Measurements from ENCODE around the gene ABI3. TPM values are rescaled to one million over a fixed set of nuclear protein-coding genes. Genes with fewer than 3 reads are reported as not detected.

Gene ABI3
- total and polyA plus RNA-seq, 4 donors, result 4.7 to 8.8 (median 5.5) TPM

DNA sequence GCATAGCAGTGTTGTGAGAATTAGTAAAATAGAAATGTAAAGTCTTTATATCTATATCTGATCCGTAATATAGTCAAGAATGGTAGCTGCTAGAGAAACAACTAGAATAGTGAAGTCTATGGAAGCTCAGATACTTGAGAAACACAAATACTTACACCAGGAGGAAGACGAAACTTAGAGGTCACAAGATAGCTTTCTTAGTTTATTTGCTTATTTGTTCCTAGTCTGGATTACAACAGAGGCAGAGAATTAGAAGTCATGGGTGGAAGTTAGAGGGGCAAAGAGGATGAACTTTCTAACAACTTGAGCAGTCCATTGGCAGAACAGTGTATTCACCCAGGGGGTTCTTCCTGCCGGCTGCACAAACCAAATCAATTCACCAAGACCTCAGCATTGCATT lies 14.0 kb upstream of the ABI3 start:
- DNase-seq (ENCODE audit: low spot score), result no peak
- Histone ChIP-seq H3K4me1 (ENCODE audit: control insufficient read depth in 4 of 4, insufficient read depth in 4 of 4, low read length in 3 of 4) (peaks cover 0 to 14% (median 4%) of the 10 kb centered on the region in 4 donors), H3K27ac (ENCODE audit: low read depth in 1 of 2, low read length in 2 of 2) (no peak overlapping the region), H3K9ac (ENCODE audit: low read depth in 1 of 2, low read length in 2 of 2) (no peak overlapping the region), H3K4me3 (ENCODE audit: low read depth in 1 of 3, low read length in 3 of 3) (no peak overlapping the region), H3K9me3 (ENCODE audit: control insufficient read depth in 4 of 4, low read length in 3 of 4) (no peaks in the 10 kb centered on the region), H3K36me3 (ENCODE audit: control insufficient read depth in 4 of 4, insufficient read depth in 3 of 4, low read depth in 1 of 4, low read length in 3 of 4) (no peaks in the 10 kb centered on the region), H3K27me3 (ENCODE audit: control insufficient read depth in 4 of 4, insufficient read depth in 4 of 4, low read length in 3 of 4) (no peaks in the 10 kb centered on the region)
- 87% methylated on average over 3 of the region's 3 CpGs for WGBS
- TF ChIP-seq, protein P1, sequence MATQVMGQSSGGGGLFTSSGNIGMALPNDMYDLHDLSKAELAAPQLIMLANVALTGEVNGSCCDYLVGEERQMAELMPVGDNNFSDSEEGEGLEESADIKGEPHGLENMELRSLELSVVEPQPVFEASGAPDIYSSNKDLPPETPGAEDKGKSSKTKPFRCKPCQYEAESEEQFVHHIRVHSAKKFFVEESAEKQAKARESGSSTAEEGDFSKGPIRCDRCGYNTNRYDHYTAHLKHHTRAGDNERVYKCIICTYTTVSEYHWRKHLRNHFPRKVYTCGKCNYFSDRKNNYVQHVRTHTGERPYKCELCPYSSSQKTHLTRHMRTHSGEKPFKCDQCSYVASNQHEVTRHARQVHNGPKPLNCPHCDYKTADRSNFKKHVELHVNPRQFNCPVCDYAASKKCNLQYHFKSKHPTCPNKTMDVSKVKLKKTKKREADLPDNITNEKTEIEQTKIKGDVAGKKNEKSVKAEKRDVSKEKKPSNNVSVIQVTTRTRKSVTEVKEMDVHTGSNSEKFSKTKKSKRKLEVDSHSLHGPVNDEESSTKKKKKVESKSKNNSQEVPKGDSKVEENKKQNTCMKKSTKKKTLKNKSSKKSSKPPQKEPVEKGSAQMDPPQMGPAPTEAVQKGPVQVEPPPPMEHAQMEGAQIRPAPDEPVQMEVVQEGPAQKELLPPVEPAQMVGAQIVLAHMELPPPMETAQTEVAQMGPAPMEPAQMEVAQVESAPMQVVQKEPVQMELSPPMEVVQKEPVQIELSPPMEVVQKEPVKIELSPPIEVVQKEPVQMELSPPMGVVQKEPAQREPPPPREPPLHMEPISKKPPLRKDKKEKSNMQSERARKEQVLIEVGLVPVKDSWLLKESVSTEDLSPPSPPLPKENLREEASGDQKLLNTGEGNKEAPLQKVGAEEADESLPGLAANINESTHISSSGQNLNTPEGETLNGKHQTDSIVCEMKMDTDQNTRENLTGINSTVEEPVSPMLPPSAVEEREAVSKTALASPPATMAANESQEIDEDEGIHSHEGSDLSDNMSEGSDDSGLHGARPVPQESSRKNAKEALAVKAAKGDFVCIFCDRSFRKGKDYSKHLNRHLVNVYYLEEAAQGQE (IDR thresholded peaks at IDR 0.05), result no peak
- no peak for TF ChIP-seq HNF4A (conservative IDR thresholded peaks at IDR 0.05)
- no peak for TF ChIP-seq FOXA2 (IDR thresholded peaks at IDR 0.05)
- TF ChIP-seq YY1 (IDR thresholded peaks at IDR 0.05), result no peak
- TF ChIP-seq HNF4G (IDR thresholded peaks at IDR 0.05), result no peak
- TF ChIP-seq NR2F2 (IDR thresholded peaks at IDR 0.05), result no peak
- TF ChIP-seq, protein P2, sequence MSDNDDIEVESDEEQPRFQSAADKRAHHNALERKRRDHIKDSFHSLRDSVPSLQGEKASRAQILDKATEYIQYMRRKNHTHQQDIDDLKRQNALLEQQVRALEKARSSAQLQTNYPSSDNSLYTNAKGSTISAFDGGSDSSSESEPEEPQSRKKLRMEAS (IDR thresholded peaks at IDR 0.05), result no peak
- no peak for TF ChIP-seq RAD21 (IDR thresholded peaks at IDR 0.05)
- no peak for TF ChIP-seq TAF1 (conservative IDR thresholded peaks at IDR 0.05)
- no peak for TF ChIP-seq ZBTB33 (IDR thresholded peaks at IDR 0.05)
- TF ChIP-seq ATF3 (IDR thresholded peaks at IDR 0.05), result no peak
- TF ChIP-seq JUND (IDR thresholded peaks at IDR 0.05), result no peak
- no peak for TF ChIP-seq FOXA1 (IDR thresholded peaks at IDR 0.05)
- TF ChIP-seq RXRA (IDR thresholded peaks at IDR 0.05), result no peak
- no peak for TF ChIP-seq EGR1 (IDR thresholded peaks at IDR 0.05; ENCODE audit: low read depth in 2 of 2)
- no peak for TF ChIP-seq GABPA (IDR thresholded peaks at IDR 0.05 in 1 of 2, conservative IDR thresholded peaks at IDR 0.05 in 1 of 2)
- no peak for TF ChIP-seq SP1 (IDR thresholded peaks at IDR 0.05)
- TF ChIP-seq, protein P3, sequence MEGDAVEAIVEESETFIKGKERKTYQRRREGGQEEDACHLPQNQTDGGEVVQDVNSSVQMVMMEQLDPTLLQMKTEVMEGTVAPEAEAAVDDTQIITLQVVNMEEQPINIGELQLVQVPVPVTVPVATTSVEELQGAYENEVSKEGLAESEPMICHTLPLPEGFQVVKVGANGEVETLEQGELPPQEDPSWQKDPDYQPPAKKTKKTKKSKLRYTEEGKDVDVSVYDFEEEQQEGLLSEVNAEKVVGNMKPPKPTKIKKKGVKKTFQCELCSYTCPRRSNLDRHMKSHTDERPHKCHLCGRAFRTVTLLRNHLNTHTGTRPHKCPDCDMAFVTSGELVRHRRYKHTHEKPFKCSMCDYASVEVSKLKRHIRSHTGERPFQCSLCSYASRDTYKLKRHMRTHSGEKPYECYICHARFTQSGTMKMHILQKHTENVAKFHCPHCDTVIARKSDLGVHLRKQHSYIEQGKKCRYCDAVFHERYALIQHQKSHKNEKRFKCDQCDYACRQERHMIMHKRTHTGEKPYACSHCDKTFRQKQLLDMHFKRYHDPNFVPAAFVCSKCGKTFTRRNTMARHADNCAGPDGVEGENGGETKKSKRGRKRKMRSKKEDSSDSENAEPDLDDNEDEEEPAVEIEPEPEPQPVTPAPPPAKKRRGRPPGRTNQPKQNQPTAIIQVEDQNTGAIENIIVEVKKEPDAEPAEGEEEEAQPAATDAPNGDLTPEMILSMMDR (IDR thresholded peaks at IDR 0.05; ENCODE audit: low read depth, low read length, missing input control), result no peak
